CD4-positive, alpha-beta T cell (primary cell): Measurements from ENCODE around the gene STRBP. TPM values are rescaled to one million over a fixed set of nuclear protein-coding genes. Genes with fewer than 3 reads are reported as not detected.

Experiments used
- ATAC-seq: fragments of 200-7000 bp; cut with Tn5 transposase; one replicate; pipeline ENCODE4 v1.10.0; 2022; ENCODE audit warnings: mild to moderate bottlenecking; ENCODE audit not compliant: poor library complexity
- CTCF ChIA-PET: fragments of 350-600 bp; sonication (Branson Sonifier 250); formaldehyde crosslinking; loops from one replicate; lab custom pipeline; 2021; ENCODE audit warnings: antibody characterized with exemption, inconsistent platforms; lab: Charles Lee
- POLR2A ChIA-PET: fragments of 350-600 bp; sonication (Branson Sonifier 250); formaldehyde crosslinking; loops from one replicate; lab custom pipeline; 2021; ENCODE audit warnings: antibody characterized with exemption, inconsistent platforms; lab: Charles Lee
- DNase-seq, 14 experiments: peaks; one replicate each; pipeline ENCODE4 v3.0.0-alpha.2; 2013 to 2020; ENCODE audit warnings: mixed read lengths in 2 of 14
- H3K27ac ChIP-seq, 2 donors: one replicate each; pipeline versions ENCODE4 v1.5.1 to v1.7.0; 2013; ENCODE audit warnings: low read length in 2 of 2, low read depth in 1 of 2, mild to moderate bottlenecking in 1 of 2
- H3K27me3 ChIP-seq, 2 experiments: 1 replicate in 1 of 2; 2 replicates in 1 of 2; pipeline versions ENCODE4 v1.6.1 to v1.7.0; 2013; ENCODE audit warnings: low read length in 2 of 2, control low read depth in 1 of 2, mild to moderate bottlenecking in 1 of 2, moderate library complexity in 1 of 2; ENCODE audit not compliant: insufficient read depth in 2 of 2, control insufficient read depth in 1 of 2
- H3K36me3 ChIP-seq: one replicate; pipeline ENCODE4 v1.6.1; 2013; ENCODE audit warnings: low read length, control low read depth; ENCODE audit not compliant: insufficient read depth
- H3K4me1 ChIP-seq: one replicate; pipeline ENCODE4 v1.6.1; 2013; ENCODE audit warnings: low read length, control low read depth; ENCODE audit not compliant: insufficient read depth
- H3K4me3 ChIP-seq: one replicate; pipeline ENCODE4 v1.5.1; 2013; ENCODE audit warnings: mild to moderate bottlenecking, low read length, moderate library complexity
- H3K9me3 ChIP-seq, 2 experiments: 1 replicate in 1 of 2; 2 replicates in 1 of 2; pipeline versions ENCODE4 v1.6.1 to v1.7.0; 2013; ENCODE audit warnings: low read length in 2 of 2, mild to moderate bottlenecking in 2 of 2, control low read depth in 1 of 2, moderate library complexity in 1 of 2; ENCODE audit not compliant: control insufficient read depth in 1 of 2, insufficient read depth in 1 of 2
- H3K27ac Mint-ChIP-seq: one replicate; pipeline ENCODE4 v1.8.0; 2020; ENCODE audit warnings: mixed read lengths
- H3K27me3 Mint-ChIP-seq: one replicate; pipeline ENCODE4 v1.8.0; 2021; ENCODE audit warnings: mixed read lengths
- H3K36me3 Mint-ChIP-seq: one replicate; pipeline ENCODE4 v1.8.0; 2021; ENCODE audit warnings: low read depth, mixed read lengths
- H3K4me1 Mint-ChIP-seq: one replicate; pipeline ENCODE4 v1.8.0; 2021; ENCODE audit warnings: low read depth, mixed read lengths
- H3K4me3 Mint-ChIP-seq: one replicate; pipeline ENCODE4 v1.8.0; 2020; ENCODE audit warnings: mild to moderate bottlenecking, mixed read lengths
- H3K9me3 Mint-ChIP-seq: one replicate; pipeline ENCODE4 v1.8.0; 2020; ENCODE audit warnings: mixed read lengths
- CTCF ChIP-seq: fragments of 200-600 bp; IDR thresholded peaks from one replicate; pipeline ENCODE4 v1.8.0; 2022; ENCODE audit warnings: antibody characterized with exemption, mild to moderate bottlenecking
- intact Hi-C, 2 experiments: fragments of 100-400 bp; cut with DNase I in 1 of 2; cut with micrococcal nuclease in 1 of 2; formaldehyde crosslinking; loops; one replicate each; pipeline versions ENCODE4 v1.15.1 to v1.9.0; 2023 to 2025; cut with DNase I, micrococcal nuclease
- total RNA-seq, 174 experiments: library from RNA in 2 of 174; stranded (reverse) in 2 of 174; gene quantifications; one replicate each; pipeline ENCODE4 v1.2.3 and lab custom pipeline; 2021 to 2026

STRBP gene
- total RNA-seq, 2 experiments from 2014 or later: 10.9 to 12.0 TPM

DNA sequence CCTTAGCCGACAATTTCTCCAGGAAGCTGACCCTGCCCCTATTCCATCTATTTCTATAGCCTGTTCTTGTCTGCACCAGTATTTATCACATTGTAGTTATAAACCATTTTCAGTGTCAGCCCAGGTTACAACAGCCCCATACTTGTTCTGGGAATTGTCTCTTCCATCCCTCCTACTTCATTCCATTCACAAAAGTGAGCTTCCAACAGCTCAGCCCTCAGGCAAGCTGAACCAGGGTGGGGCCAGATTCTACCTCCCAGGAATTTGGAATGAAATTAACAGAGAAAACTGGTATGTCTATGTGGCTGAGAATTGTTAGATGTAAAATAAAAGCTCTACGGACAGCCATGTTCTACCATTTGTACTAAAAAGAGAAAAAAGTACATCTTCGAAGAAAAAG is 36.1 kb downstream of the STRBP start:
- Mint-ChIP-seq H3K4me1 (peaks cover 24% of the 10 kb centered on the region), H3K27ac (no peak overlapping the region), H3K9me3 (no peaks in the 10 kb centered on the region), H3K4me3 (no peak overlapping the region), H3K27me3 (no peaks in the 10 kb centered on the region), H3K36me3 (peaks cover 7% of the 10 kb centered on the region)
- DNase-seq (no peak), ATAC-seq (no peak)
- ChIA-PET POLR2A (interaction anchor here (1.2 kb wide), 1 partner anchor 31 kb away, joined by 4 read pairs; no protein-coding TSS in a partner anchor), CTCF (no interaction called here)
- Histone ChIP-seq H3K27ac (no peak overlapping the region), H3K27me3 (no peaks in the 10 kb centered on the region), H3K36me3 (no peaks in the 10 kb centered on the region), H3K9me3 (no peaks in the 10 kb centered on the region), H3K4me1 (no peaks in the 10 kb centered on the region), H3K4me3 (no peak overlapping the region)
- TF ChIP-seq CTCF: no peak
- intact Hi-C loops: no loop called here

GRCh38 chr9:123231421-123231820 is 37.0 kb downstream of the STRBP start:
- ChIA-PET POLR2A (interaction anchor here (0.6 kb wide), 1 partner anchor 210 kb away, joined by 3 read pairs; no protein-coding TSS in a partner anchor), CTCF (no interaction called here)
- Mint-ChIP-seq H3K27ac (no peak overlapping the region), H3K4me1 (peaks cover 21% of the 10 kb centered on the region), H3K4me3 (no peak overlapping the region), H3K27me3 (no peaks in the 10 kb centered on the region), H3K36me3 (peaks cover 7% of the 10 kb centered on the region), H3K9me3 (no peaks in the 10 kb centered on the region)
- Histone ChIP-seq H3K9me3 (no peaks in the 10 kb centered on the region), H3K4me3 (no peak overlapping the region), H3K27ac (no peak overlapping the region), H3K27me3 (no peaks in the 10 kb centered on the region), H3K36me3 (no peaks in the 10 kb centered on the region), H3K4me1 (no peaks in the 10 kb centered on the region)
- intact Hi-C loops: no loop called here
- no peak for TF ChIP-seq CTCF
- ATAC-seq: no peak
- no peak for DNase-seq

DNA sequence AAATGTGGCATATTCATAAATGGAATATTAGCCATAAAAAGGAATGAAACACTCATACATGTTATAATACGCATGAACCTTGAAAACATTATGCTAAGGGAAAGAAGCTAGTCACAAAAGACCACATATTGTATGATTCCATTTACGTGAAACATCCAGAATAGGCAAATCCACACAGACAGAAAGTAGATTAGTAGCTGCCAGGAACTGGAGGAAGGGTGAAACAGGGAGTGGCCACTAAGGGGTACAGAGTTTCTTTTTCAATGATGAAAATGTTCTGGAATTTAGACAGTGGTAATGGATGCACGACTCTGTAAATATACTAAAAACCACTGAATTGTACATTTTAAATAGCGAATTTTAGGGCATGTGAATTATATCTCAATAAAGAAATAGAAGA is 39.4 kb downstream of the STRBP start:
- Mint-ChIP-seq H3K4me3 (no peak overlapping the region), H3K4me1 (peaks cover 29% of the 10 kb centered on the region), H3K27ac (no peak overlapping the region), H3K9me3 (no peaks in the 10 kb centered on the region), H3K27me3 (no peaks in the 10 kb centered on the region), H3K36me3 (no peaks in the 10 kb centered on the region)
- no peaks in the 10 kb centered on the region for H3K36me3 ChIP-seq
- DNase-seq: no peak
- ChIA-PET POLR2A (no interaction called here), CTCF (interaction anchor here (0.6 kb wide), 1 partner anchor 11 kb away, joined by 3 read pairs; no protein-coding TSS in a partner anchor)
- H3K4me3 ChIP-seq: no peak overlapping the region
- no peaks in the 10 kb centered on the region for H3K9me3 ChIP-seq
- no peaks in the 10 kb centered on the region for H3K27me3 ChIP-seq
- no peak overlapping the region for H3K27ac ChIP-seq
- no peak for TF ChIP-seq CTCF
- H3K4me1 ChIP-seq: peaks cover 4% of the 10 kb centered on the region
- ATAC-seq: no peak
- intact Hi-C loops: loop anchor here (5.0 to 10.0 kb wide), 2 partner anchors 144 to 147 kb away; no protein-coding TSS in a partner anchor
